GM19023 (cell line): ENCODE results near the gene CCNC.
"Not testable (repeated sequence)": the region's sequence is repeated elsewhere in the genome, so short reads cannot be mapped to it uniquely, and the experiment has no call there.

ENCODE experiments used
- ATAC-seq: cut with Tn5 transposase; IDR thresholded peaks from one replicate; pipeline ENCODE4 v1.9.1; 2021; ENCODE audit warnings: mild to moderate bottlenecking, moderate library complexity; ENCODE audit not compliant: unreplicated experiment

Gene CCNC

DNA sequence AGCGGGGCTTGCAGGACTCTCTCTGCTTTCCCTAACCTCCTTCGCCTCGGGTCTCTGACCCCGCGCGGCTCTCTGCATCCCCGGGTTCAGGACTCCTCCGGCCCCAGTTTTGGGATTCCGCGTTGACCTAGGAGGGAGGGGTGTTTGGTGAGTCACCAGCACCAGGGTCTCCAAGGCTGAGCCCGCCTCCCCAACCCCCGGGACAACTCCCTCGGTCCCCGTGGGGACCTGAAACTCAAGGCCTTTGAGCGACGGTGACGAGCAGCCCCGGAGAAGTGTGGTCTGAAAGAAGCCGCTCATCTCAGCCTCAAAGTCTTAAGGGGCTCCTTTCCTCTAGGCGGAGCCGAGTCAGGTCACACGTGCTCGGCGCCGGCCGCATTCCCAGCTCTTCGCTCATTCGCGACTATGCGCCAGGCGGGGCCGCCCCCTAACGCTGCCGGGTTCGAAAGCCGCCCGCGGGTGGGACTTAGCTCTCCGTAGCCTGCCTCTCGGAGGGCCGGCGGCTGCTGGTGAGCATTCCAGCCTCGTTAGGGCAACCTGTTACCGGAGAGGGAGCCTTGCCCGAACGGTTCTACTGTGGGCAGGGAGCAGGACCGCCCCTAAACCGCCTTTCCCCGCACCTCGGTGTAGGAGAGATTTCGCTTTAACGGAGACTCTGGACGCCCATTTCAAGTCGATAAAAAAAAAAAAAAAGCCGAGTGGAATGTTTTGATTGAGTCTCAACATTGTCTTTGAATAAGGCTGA, 35.1 kb upstream of the CCNC start:
- peak; percentile 50 for ATAC-seq

DNA sequence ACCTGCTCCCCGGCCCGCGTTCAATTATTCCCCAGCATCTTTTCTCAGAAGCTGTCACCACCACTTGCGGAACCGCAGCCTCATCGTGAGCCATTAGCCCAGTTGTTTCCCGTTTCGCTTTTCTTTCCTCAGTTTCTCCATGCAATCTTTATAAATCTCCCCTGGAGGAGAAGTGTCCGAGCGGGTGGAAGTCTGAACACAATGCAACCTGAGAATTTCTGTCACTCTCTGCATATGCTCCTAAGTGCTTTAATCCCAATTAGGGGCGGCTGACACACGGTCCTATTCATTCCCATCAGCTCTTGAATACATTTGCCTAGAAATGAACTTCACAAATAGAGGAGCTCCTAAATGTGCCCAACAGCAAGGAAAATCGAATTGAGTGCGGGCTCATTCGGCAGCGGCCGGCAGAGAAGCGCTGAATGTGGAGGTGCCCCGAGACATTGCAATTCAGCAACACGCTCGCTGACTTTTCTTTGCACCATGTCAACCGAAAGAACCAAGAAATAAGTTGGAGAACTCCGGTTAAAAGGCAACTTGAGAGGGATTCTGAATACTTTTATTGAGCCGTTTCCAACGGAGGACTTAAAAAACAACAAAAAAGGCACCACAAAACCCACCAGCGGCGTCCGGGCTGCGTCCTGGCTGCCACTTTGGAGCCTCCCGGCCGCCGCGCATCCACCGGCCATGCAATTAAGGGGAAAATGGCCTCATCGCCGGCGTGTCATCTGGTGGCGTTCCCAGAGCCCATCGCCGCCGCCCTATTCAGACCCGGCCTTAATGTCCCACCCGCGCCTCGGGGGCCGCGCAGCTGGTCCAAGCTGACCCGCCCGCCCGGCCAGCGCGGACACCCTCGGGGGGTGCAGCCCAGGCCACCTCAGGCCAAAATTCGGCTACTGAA, 34.3 kb upstream of the CCNC start:
- peak; percentile 10 for ATAC-seq

DNA sequence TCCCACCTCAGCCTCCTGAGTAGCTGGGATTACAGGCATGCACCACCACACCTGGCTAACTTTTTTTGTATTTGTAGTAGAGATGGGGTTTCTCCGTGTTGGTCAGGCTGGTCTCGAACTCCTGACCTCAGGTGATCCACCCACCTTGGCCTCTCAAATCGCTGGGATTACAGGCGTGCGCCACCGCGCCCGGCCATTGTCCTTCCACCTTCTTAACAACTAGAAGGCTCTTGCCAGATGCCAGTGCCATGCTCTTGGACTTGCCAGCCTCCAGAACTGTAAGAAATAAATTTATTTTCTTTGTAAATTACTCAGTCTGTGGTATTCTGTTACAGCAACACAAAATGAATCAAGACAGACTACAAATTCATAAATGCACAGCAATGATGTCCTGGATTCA, 26.2 kb upstream of the CCNC start:
- not testable (repeated sequence) for ATAC-seq

DNA sequence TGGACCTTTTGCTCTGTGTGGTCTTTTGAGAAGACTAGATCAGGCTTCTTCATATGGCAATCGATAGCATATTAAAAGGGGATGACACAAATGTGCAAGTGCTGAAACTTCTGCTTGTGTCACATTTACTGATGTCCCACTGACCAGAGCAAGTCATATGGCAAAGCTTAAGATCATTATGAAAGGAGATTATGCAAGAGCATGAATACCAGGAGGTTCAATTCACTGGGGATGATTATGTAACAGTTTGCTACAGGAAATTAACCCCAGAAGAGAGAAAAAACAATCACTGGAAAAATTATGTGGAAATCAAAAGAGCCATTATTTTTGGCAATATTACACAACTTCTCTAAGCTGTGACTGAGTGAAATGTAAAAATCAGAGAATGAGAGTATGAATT, 24.4 kb upstream of the CCNC start:
- no peak for ATAC-seq

DNA sequence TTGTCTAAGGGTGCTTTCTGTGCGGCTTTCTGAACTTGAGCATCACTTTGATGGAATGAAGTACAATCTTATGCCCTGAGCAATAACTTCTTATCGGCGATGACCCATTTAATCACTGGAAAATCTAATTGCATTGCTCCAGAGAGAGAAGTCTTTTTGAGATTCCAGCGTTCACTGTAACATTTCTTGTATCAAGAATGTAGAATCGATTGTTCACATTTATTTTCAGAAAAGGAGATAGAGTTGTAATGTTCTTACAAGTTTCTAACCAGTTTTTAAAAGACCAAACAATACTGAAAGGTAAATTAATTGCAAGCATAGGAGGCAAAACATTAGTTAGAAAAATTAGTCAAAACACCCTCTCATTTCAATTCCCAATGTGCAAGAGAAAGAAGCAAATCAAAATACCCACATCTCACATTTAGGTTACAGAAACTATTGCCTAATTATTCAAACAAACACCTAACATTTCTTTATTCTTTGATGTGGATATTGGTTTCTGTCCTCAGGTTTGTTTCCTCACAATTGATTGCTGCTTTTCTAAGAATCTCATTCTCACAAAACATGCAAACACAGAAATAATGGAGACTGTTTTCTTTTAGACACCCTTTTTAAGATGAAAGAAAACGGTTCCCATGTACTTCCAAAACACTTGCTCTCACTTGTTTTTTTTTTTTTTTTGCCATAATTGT, 23.4 kb upstream of the CCNC start:
- no peak for ATAC-seq

- no peak for ATAC-seq
Observed at GRCh38 chr6:99590728-99591672, 22.5 kb upstream of the CCNC start.

GRCh38 chr6:99589907-99590493, 21.5 kb upstream of the CCNC start:
- no peak for ATAC-seq

GRCh38 chr6:99589290-99589672, 20.8 kb upstream of the CCNC start:
- ATAC-seq = peak; percentile 35

- peak; percentile 93 for ATAC-seq
Observed at GRCh38 chr6:99588618-99589289, 20.3 kb upstream of the CCNC start.

GRCh38 chr6:99587792-99588191, 19.3 kb upstream of the CCNC start:
- no peak for ATAC-seq

DNA sequence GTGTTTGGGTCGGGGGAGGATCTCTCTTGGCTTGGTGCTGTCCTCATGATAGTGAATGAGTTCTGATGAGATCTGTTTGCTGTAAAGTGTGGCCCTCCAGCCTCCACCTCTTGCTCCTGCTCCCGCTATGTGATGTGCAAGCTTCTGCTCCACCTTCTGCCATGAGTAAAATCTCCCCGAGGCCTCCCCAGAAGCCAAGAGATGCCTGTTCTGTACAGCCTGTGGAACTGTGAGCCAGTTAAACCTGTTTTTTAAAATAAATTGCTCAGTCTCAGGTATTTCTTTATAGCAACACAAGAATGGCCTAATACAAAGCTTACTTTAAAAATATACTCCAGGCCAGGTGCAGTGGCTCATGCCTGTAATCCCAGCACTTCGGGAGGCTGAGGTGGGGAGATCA, 11.3 kb upstream of the CCNC start:
- ATAC-seq = no peak

DNA sequence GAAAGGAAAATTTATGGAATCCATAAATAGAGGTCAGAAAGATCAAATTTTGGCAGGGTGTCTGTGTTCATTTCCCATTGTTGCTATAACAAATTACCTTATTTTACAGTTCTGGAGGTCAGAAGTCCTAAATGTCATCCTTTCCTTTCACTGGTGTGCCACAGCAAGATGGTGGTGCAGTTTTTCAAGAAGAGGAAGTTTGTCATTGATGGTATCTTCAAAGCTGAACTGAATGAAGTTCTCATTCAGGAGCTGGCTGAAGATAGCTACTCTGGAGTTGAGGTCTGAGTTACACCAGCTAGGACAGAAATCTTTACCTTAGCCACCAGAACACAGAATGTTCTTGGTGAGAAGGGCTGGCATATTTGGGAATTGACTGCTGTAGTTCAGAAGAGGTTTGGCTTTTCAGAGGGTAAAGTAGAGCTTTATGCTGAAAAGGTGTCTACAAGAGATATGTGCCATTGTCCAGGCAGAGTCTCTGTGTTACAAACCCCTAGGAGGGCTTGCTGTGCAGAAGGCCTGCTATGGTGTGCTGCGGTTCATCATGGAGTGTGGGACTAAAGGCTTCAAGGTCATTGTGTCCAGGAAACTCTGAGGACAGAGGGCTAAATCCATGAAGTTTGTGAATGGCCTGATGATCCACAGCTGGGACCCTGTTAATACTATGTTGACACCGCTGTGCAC, 7.2 kb upstream of the CCNC start:
- no peak for ATAC-seq

- ATAC-seq = no peak
Observed at GRCh38 chr6:99573980-99574617, 5.6 kb upstream of the CCNC start.

- no peak for ATAC-seq
Observed at GRCh38 chr6:99563056-99563723, 5.3 kb downstream of the CCNC start.

- no peak for ATAC-seq
Observed at GRCh38 chr6:99560668-99561067, 7.8 kb downstream of the CCNC start.

GRCh38 chr6:99559057-99559456, 9.4 kb downstream of the CCNC start:
- ATAC-seq = no peak

GRCh38 chr6:99553888-99554287, 14.6 kb downstream of the CCNC start:
- ATAC-seq = no peak
